ENCODE data around the gene ITPR3. TPM values are rescaled to one million over a fixed set of nuclear protein-coding genes. Genes with fewer than 3 reads are reported as not detected.
"Not testable (repeated sequence)": the region's sequence is repeated elsewhere in the genome, so short reads cannot be mapped to it uniquely, and the experiment has no call there.

Gene ITPR3
- total and polyA plus RNA-seq, 4 donors = 36.7 to 89.5 (median 44.4) TPM

GRCh38 chr6:33627876-33628275 is 6.8 kb downstream of the ITPR3 start:
- DNase-seq = no peak
- Histone ChIP-seq H3K4me1 (ENCODE audit: control insufficient read depth in 5 of 5, insufficient read depth in 5 of 5, low read length in 5 of 5) (peaks cover 0 to 21% (median 14%) of the 10 kb centered on the region in 5 donors), H3K27me3 (ENCODE audit: control insufficient read depth in 3 of 3, insufficient read depth in 3 of 3, low read length in 2 of 3) (no peaks in the 10 kb centered on the region), H3K27ac (ENCODE audit: low read depth in 1 of 2, low read length in 1 of 2) (peak overlapping the region in 1 of 2 donors; percentile 46), H3K4me3 (no peak overlapping the region), H3K36me3 (ENCODE audit: control insufficient read depth in 4 of 4, insufficient read depth in 4 of 4, low read length in 4 of 4) (peaks cover 0 to 9% (median 2%) of the 10 kb centered on the region in 4 donors), H3K9me3 (ENCODE audit: control insufficient read depth in 4 of 4, insufficient read depth in 3 of 4, low read length in 3 of 4) (no peaks in the 10 kb centered on the region), H3K9ac (ENCODE audit: insufficient read depth in 1 of 2, low read length in 2 of 2) (no peak overlapping the region)
- no peak for ATAC-seq (ENCODE audit: insufficient read depth, low FRiP score)
- WGBS, 2 donors = 48 to 75% methylated on average over 5 of the region's 5 CpGs
- TF ChIP-seq CTCF (IDR thresholded peaks at IDR 0.05; ENCODE audit: control extremely low read depth, extremely low read depth) = no peak

GRCh38 chr6:33628401-33628964 is 7.4 kb downstream of the ITPR3 start:
- Histone ChIP-seq H3K4me1 (ENCODE audit: control insufficient read depth in 5 of 5, insufficient read depth in 5 of 5, low read length in 5 of 5) (peaks cover 0 to 18% (median 15%) of the 10 kb centered on the region in 5 donors), H3K36me3 (ENCODE audit: control insufficient read depth in 4 of 4, insufficient read depth in 4 of 4, low read length in 4 of 4) (peaks cover 0 to 9% (median 2%) of the 10 kb centered on the region in 4 donors)

GRCh38 chr6:33630014-33630413 is 8.9 kb downstream of the ITPR3 start:
- Histone ChIP-seq H3K27me3 (ENCODE audit: control insufficient read depth in 3 of 3, insufficient read depth in 3 of 3, low read length in 2 of 3) (no peaks in the 10 kb centered on the region), H3K9ac (ENCODE audit: insufficient read depth in 1 of 2, low read length in 2 of 2) (no peak overlapping the region), H3K4me3 (no peak overlapping the region), H3K9me3 (ENCODE audit: control insufficient read depth in 4 of 4, insufficient read depth in 3 of 4, low read length in 3 of 4) (no peaks in the 10 kb centered on the region), H3K36me3 (ENCODE audit: control insufficient read depth in 4 of 4, insufficient read depth in 4 of 4, low read length in 4 of 4) (peaks cover 0 to 9% (median 0%) of the 10 kb centered on the region in 4 donors), H3K27ac (ENCODE audit: low read depth in 1 of 2, low read length in 1 of 2) (peak overlapping the region in 1 of 2 donors; percentile 37), H3K4me1 (ENCODE audit: control insufficient read depth in 5 of 5, insufficient read depth in 5 of 5, low read length in 5 of 5) (peaks cover 0 to 24% (median 22%) of the 10 kb centered on the region in 5 donors)
- TF ChIP-seq CTCF (IDR thresholded peaks at IDR 0.05; ENCODE audit: control extremely low read depth, extremely low read depth) = no peak
- WGBS, 2 donors = 68 to 90% methylated on average over 10 of the region's 10 CpGs
- DNase-seq = peak; percentile 59 to 80 (median 67)
- ATAC-seq (ENCODE audit: insufficient read depth, low FRiP score) = no peak

More at GRCh38 chr6:33628401-33628964, 7.4 kb downstream of the ITPR3 start:
- Histone ChIP-seq H3K9ac (ENCODE audit: insufficient read depth in 1 of 2, low read length in 2 of 2) (no peak overlapping the region), H3K9me3 (ENCODE audit: control insufficient read depth in 4 of 4, insufficient read depth in 3 of 4, low read length in 3 of 4) (no peaks in the 10 kb centered on the region), H3K27ac (ENCODE audit: low read depth in 1 of 2, low read length in 1 of 2) (peak overlapping the region in 1 of 2 donors; percentile 40), H3K4me3 (no peak overlapping the region), H3K27me3 (ENCODE audit: control insufficient read depth in 3 of 3, insufficient read depth in 3 of 3, low read length in 2 of 3) (no peaks in the 10 kb centered on the region)
- TF ChIP-seq CTCF (IDR thresholded peaks at IDR 0.05; ENCODE audit: control extremely low read depth, extremely low read depth) = no peak
- DNase-seq (no peak), ATAC-seq (ENCODE audit: insufficient read depth, low FRiP score) (no peak)
- 72 to 92% methylated on average over 7 of the region's 7 CpGs for WGBS, 2 donors

GRCh38 chr6:33631521-33631920 is 10.4 kb downstream of the ITPR3 start:
- not testable (repeated sequence) for H3K4me3 ChIP-seq; H3K36me3 ChIP-seq (ENCODE audit: control insufficient read depth in 4 of 4, insufficient read depth in 4 of 4, low read length in 4 of 4); H3K9me3 ChIP-seq (ENCODE audit: control insufficient read depth in 4 of 4, insufficient read depth in 3 of 4, low read length in 3 of 4); H3K27me3 ChIP-seq (ENCODE audit: control insufficient read depth in 3 of 3, insufficient read depth in 3 of 3, low read length in 2 of 3); DNase-seq; H3K9ac ChIP-seq (ENCODE audit: insufficient read depth in 1 of 2, low read length in 2 of 2); ATAC-seq (ENCODE audit: insufficient read depth, low FRiP score); H3K27ac ChIP-seq (ENCODE audit: low read depth in 1 of 2, low read length in 1 of 2)
- WGBS, 2 donors = 75 to 95% methylated on average over 13 of the region's 13 CpGs
- H3K4me1 ChIP-seq (ENCODE audit: control insufficient read depth in 5 of 5, insufficient read depth in 5 of 5, low read length in 5 of 5) = peaks cover 0 to 25% (median 23%) of the 10 kb centered on the region in 5 donors
